ENCODE data around the gene MMEL1. TPM values are rescaled to one million over a fixed set of nuclear protein-coding genes. Genes with fewer than 3 reads are reported as not detected.

MMEL1 gene
- total RNA-seq, 1 donor from 2014 or later: 4.0 TPM

DNA sequence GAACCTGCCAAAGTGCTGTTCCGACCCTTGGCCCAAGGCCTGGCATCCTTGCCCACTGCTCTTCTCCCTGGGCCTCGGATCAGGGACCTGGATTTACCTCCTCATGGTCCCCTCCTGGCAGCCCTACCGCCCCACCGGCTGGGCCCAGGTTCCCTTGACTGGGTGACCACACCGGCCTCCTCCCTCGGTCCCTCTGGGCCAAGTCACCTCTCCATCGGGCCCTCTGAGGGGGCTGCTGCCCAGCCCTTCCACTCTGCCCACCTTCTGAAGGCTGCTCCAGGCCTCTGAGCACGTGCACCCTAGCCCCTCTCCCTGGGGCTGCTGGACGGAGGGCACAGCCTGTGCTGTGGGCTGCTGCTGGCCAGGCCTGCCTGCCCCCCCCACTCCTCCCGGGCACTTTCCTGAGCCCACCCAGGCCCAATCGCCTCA is 9.3 kb upstream of the MMEL1 start:
- TF ChIP-seq, protein P1, sequence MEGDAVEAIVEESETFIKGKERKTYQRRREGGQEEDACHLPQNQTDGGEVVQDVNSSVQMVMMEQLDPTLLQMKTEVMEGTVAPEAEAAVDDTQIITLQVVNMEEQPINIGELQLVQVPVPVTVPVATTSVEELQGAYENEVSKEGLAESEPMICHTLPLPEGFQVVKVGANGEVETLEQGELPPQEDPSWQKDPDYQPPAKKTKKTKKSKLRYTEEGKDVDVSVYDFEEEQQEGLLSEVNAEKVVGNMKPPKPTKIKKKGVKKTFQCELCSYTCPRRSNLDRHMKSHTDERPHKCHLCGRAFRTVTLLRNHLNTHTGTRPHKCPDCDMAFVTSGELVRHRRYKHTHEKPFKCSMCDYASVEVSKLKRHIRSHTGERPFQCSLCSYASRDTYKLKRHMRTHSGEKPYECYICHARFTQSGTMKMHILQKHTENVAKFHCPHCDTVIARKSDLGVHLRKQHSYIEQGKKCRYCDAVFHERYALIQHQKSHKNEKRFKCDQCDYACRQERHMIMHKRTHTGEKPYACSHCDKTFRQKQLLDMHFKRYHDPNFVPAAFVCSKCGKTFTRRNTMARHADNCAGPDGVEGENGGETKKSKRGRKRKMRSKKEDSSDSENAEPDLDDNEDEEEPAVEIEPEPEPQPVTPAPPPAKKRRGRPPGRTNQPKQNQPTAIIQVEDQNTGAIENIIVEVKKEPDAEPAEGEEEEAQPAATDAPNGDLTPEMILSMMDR (IDR thresholded peaks at IDR 0.05; ENCODE audit: partially characterized antibody, unreplicated experiment): no peak
- Mint-ChIP-seq H3K27me3 (ENCODE audit: unreplicated experiment) (peaks cover 5% of the 10 kb centered on the region), H3K4me1 (ENCODE audit: low read depth, unreplicated experiment) (no peaks in the 10 kb centered on the region)

GRCh38 chr1:2641381-2642130 is 8.7 kb upstream of the MMEL1 start:
- H3K4me1 Mint-ChIP-seq (ENCODE audit: low read depth, unreplicated experiment): no peaks in the 10 kb centered on the region
- peaks cover 5% of the 10 kb centered on the region for H3K27me3 Mint-ChIP-seq (ENCODE audit: unreplicated experiment)
- H3K4me3 Mint-ChIP-seq (ENCODE audit: unreplicated experiment): no peak overlapping the region
- TF ChIP-seq, protein P1 (IDR thresholded peaks at IDR 0.05; ENCODE audit: partially characterized antibody, unreplicated experiment): no peak
- no peak overlapping the region for H3K27ac Mint-ChIP-seq (ENCODE audit: unreplicated experiment)
- peaks cover 6% of the 10 kb centered on the region for H3K36me3 Mint-ChIP-seq (ENCODE audit: unreplicated experiment)
- peaks cover 7% of the 10 kb centered on the region for H3K9me3 Mint-ChIP-seq (ENCODE audit: unreplicated experiment)
- peak; percentile 23 for DNase-seq

More for the DNA sequence above, 9.3 kb upstream of the MMEL1 start:
- peak overlapping the region; percentile 85 for H3K4me3 Mint-ChIP-seq (ENCODE audit: unreplicated experiment)
- H3K27ac Mint-ChIP-seq (ENCODE audit: unreplicated experiment): no peak overlapping the region
- H3K9me3 Mint-ChIP-seq (ENCODE audit: unreplicated experiment): peaks cover 4% of the 10 kb centered on the region
- DNase-seq: no peak
- peaks cover 2% of the 10 kb centered on the region for H3K36me3 Mint-ChIP-seq (ENCODE audit: unreplicated experiment)

GRCh38 chr1:2640626-2641025 is 7.8 kb upstream of the MMEL1 start:
- H3K4me1 Mint-ChIP-seq (ENCODE audit: low read depth, unreplicated experiment): no peaks in the 10 kb centered on the region
- peaks cover 6% of the 10 kb centered on the region for H3K36me3 Mint-ChIP-seq (ENCODE audit: unreplicated experiment)
- H3K27ac Mint-ChIP-seq (ENCODE audit: unreplicated experiment): no peak overlapping the region
- no peak overlapping the region for H3K4me3 Mint-ChIP-seq (ENCODE audit: unreplicated experiment)
- TF ChIP-seq, protein P1 (IDR thresholded peaks at IDR 0.05; ENCODE audit: partially characterized antibody, unreplicated experiment): no peak
- H3K9me3 Mint-ChIP-seq (ENCODE audit: unreplicated experiment): peaks cover 7% of the 10 kb centered on the region
- DNase-seq: no peak
- H3K27me3 Mint-ChIP-seq (ENCODE audit: unreplicated experiment): peaks cover 5% of the 10 kb centered on the region

DNA sequence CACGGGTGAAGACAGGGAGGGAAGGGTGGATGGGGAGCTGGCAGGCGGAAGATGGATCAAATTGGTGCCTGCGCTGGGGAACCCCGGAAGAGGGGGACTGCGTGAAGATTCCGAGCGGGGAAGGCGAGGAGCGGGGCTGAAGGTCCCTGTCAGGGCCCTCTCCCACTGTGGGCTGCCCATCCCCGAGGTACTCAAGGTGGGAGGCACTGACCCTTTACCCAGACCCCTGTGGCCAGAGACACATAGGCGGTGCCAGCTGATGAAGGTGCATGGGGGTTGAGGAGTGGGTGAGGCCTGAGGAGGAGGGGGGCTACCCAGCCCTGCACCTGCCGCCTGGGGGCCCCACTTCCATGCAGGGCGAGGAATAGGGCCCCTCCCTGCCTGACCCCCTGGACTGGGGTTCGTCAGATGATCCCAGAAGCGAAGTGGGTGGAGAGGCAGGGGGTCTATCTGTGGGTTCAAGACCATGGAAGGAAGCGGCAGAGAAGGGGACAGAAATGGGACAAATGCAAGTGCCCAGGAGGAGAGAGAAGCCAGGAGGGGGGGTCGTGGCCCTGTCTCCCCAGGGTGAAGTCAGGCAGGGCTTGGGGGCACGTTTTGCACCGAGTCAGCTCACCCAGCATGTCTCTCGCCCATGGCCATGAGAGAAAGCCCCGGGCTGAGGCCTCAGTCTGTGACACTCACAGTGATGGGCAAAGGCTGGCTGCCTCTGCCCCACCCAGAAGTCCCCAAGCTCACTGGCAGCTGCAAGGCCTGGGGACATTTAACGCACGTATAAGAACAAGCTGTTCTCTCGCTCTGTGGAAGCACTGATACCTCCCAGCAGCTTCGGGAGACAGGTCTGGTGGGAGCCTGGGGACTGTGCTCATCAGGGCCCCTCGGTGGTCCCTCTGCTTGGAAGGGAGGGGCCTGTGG is 7.0 kb upstream of the MMEL1 start:
- peaks cover 7% of the 10 kb centered on the region for H3K9me3 Mint-ChIP-seq (ENCODE audit: unreplicated experiment)
- H3K27me3 Mint-ChIP-seq (ENCODE audit: unreplicated experiment): peaks cover 5% of the 10 kb centered on the region
- no peak overlapping the region for H3K4me3 Mint-ChIP-seq (ENCODE audit: unreplicated experiment)
- peaks cover 6% of the 10 kb centered on the region for H3K36me3 Mint-ChIP-seq (ENCODE audit: unreplicated experiment)
- TF ChIP-seq, protein P1 (IDR thresholded peaks at IDR 0.05; ENCODE audit: partially characterized antibody, unreplicated experiment): no peak
- DNase-seq: no peak
- no peak overlapping the region for H3K27ac Mint-ChIP-seq (ENCODE audit: unreplicated experiment)
- no peaks in the 10 kb centered on the region for H3K4me1 Mint-ChIP-seq (ENCODE audit: low read depth, unreplicated experiment)

Data from glutamatergic neuron (in vitro differentiated cells).